K562 (cell line): Measurements from ENCODE around the gene ACO2. TPM values are rescaled to one million over a fixed set of nuclear protein-coding genes. Genes with fewer than 3 reads are reported as not detected.

ENCODE experiments used
- CCNT2 ChIP-seq: IDR thresholded peaks from 2 replicates; pipeline ENCODE4 v1.6.1; 2011; ENCODE audit warnings: borderline replicate concordance, low read depth, mild to moderate bottlenecking, moderate library complexity, mixed read lengths, low read length; ENCODE audit not compliant: insufficient read length; ENCODE audit errors: extremely low read depth
- CEBPB ChIP-seq: fragments of 450-650 bp; IDR thresholded peaks from 2 replicates; pipeline ENCODE4 v1.6.1; 2016; ENCODE audit warnings: missing genetic modification characterization, missing compliant biosample characterization
- CTBP1 ChIP-seq: fragments of 450-650 bp; IDR thresholded peaks from 2 replicates; pipeline ENCODE4 v1.6.1; 2016; ENCODE audit warnings: borderline replicate concordance
- KDM5B ChIP-seq: fragments of 200-600 bp; sonication (generic); IDR thresholded peaks from 2 replicates; pipeline ENCODE4 v1.6.1; 2012; ENCODE audit warnings: low read depth, mild to moderate bottlenecking, moderate library complexity, low read length, control low read depth, inconsistent platforms; ENCODE audit not compliant: insufficient replicate concordance
- PKNOX1 ChIP-seq: fragments of 450-650 bp; IDR thresholded peaks from 2 replicates; pipeline ENCODE4 v1.6.1; 2016
- PTRF ChIP-seq: fragments of 450-650 bp; IDR thresholded peaks from 2 replicates; pipeline ENCODE4 v1.6.1; 2016; ENCODE audit warnings: mild to moderate bottlenecking, missing genetic modification characterization, missing compliant biosample characterization
- SMARCA5 ChIP-seq: fragments of 450-650 bp; IDR thresholded peaks from 2 replicates; pipeline ENCODE4 v1.6.1; 2016
- WHSC1 ChIP-seq: IDR thresholded peaks from one replicate; pipeline ENCODE4 v1.6.1; 2012; ENCODE audit warnings: low read length, control low read depth, inconsistent platforms
- ZBTB40 ChIP-seq, 2 experiments: fragments of 450-650 bp in 1 of 2; sonication (generic) in 1 of 2; formaldehyde crosslinking in 1 of 2; IDR thresholded peaks; 2 replicates each; pipeline versions ENCODE4 v1.7.1 to v1.9.0; 2016 to 2022; ENCODE audit warnings: inconsistent platforms in 1 of 2, mild to moderate bottlenecking in 1 of 2, missing genetic modification reagents in 1 of 2
- ZHX1 ChIP-seq: fragments of 150-350 bp; conservative IDR thresholded peaks from 2 replicates; pipeline ENCODE4 v1.6.1; 2014; ENCODE audit warnings: low read length
- ZNF398 ChIP-seq: fragments of 250-450 bp; sonication (Bioruptor Pico); IDR thresholded peaks from 2 replicates; pipeline ENCODE4 v1.8.0; 2021; ENCODE audit warnings: moderate library complexity, mild to moderate bottlenecking, inconsistent platforms
- ZNF780A ChIP-seq: fragments of 250-450 bp; sonication (Bioruptor Pico); IDR thresholded peaks from 2 replicates; pipeline ENCODE4 v1.5.0; 2021; ENCODE audit warnings: mild to moderate bottlenecking
- polyA plus RNA-seq, 8 experiments: library from polyadenylated mRNA; depleted of rRNA in 4 of 8; stranded (reverse) in 5 of 8; unstranded in 3 of 8; fragments of >200 nt; fragmentation: Nextera tagmentation in 2 of 8; fragmentation: Illumina TruSeq in 1 of 8; extraction: Ambion mirVana in 2 of 8; extraction: Trizol in 1 of 8; gene quantifications; 2 replicates each; pipeline versions ENCODE4 v1.2.1 to v1.2.3, GENCODE V29; 2011 to 2014; ENCODE audit warnings: inconsistent platforms in 1 of 8, missing spikeins in 1 of 8
- total RNA-seq, 7 experiments: library from RNA; depleted of rRNA in 6 of 7; stranded (reverse); fragments of >200 nt in 6 of 7; fragmentation: Illumina TruSeq in 2 of 7; extraction: Trizol in 2 of 7; gene quantifications; 2 replicates each; pipeline versions ENCODE4 v1.2.1 to v1.2.3, GENCODE V29; 2011 to 2021; ENCODE audit warnings: low replicate concordance in 1 of 7

ACO2 gene
- total and polyA plus RNA-seq, 9 of the 15 experiments (the other 6 are each of a cell fraction or from before 2014, with no cell fraction given), result 16.2 to 119 (median 43.2) TPM

- TF ChIP-seq KDM5B (no peak), ZBTB40 (IDR thresholded peaks at IDR 0.05) (no peak), ZBTB40 (CRISPR knock-in tag; IDR thresholded peaks at IDR 0.05) (no peak), ZHX1 (no peak), CTBP1 (peak; percentile 34; the same call in 1 of the 2 replicates), CCNT2 (no peak), ZNF398 (CRISPR knock-in tag) (no peak), WHSC1 (no peak), SMARCA5 (no peak), CEBPB (tag) (no peak), ZNF780A (CRISPR knock-in tag) (no peak), PTRF (no peak), PKNOX1 (no peak)
Observed at GRCh38 chr22:41482319-41482935, 13.5 kb downstream of the ACO2 start (continued).
